Measurements from ENCODE around the gene AMPD3.

- TF ChIP-seq CTCF (conservative IDR thresholded peaks at IDR 0.05; ENCODE audit: low read depth, low read length): no peak
- no peak for TF ChIP-seq EZH2 (IDR thresholded peaks at IDR 0.05; ENCODE audit: borderline replicate concordance, low read depth, low read length, poor library complexity, severe bottlenecking)
Measured at GRCh38 chr11:10441652-10442503, 13.2 kb upstream of the AMPD3 start.
